B cell (primary cell): ENCODE data around the gene CAPS.

ENCODE experiments used
- EZH2 ChIP-seq: IDR thresholded peaks from 2 replicates; pipeline ENCODE4 v1.6.1; 2012; ENCODE audit warnings: borderline replicate concordance, low read depth, mild to moderate bottlenecking, moderate library complexity, low read length; ENCODE audit not compliant: insufficient read depth, poor library complexity, severe bottlenecking
- TF ChIP-seq, protein P1 (sequence below): fragments of 200-600 bp; IDR thresholded peaks from one replicate; pipeline ENCODE4 v1.8.0; 2022; ENCODE audit warnings: antibody characterized with exemption, mild to moderate bottlenecking

DNA sequence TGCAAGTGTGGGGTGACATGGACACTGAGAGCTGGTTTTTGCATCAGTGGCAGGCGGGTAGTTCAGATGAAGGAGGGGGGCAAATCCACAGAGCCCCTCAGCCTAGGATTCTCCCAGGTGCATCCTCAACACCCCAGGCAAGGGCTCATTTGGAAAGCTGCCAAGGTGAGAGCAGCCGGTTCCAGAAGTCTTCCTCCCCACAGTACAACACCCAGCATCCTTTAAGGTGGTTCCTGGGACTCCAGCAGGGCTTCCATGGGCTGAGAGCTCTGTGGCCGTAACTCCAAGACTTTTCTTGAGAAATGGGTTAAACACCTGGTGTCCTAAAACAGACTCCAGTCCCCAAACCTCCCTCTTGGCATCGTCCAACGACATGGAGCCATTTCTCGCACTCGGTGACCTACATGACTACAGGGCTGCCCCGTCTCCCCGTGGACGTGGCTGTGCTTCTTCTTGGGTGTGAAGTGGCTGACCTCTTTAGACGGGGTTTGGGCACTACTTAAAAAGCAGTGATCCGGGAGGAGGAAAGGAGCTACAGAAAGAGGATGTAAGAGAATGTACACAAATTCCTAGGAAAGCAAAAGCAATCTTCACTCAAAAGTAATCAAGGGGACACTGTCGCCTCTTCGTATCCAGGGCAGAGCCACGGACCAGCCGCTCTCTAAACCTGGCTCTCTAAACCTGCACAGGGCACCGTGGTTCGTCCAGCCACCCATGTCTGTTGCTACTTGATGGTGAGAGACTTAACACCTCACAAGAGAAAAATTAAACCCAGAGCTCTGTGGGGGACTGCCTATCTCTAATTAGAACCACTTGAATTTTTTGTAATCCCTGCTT lies 38.4 kb downstream of the CAPS start:
- TF ChIP-seq, protein P1, sequence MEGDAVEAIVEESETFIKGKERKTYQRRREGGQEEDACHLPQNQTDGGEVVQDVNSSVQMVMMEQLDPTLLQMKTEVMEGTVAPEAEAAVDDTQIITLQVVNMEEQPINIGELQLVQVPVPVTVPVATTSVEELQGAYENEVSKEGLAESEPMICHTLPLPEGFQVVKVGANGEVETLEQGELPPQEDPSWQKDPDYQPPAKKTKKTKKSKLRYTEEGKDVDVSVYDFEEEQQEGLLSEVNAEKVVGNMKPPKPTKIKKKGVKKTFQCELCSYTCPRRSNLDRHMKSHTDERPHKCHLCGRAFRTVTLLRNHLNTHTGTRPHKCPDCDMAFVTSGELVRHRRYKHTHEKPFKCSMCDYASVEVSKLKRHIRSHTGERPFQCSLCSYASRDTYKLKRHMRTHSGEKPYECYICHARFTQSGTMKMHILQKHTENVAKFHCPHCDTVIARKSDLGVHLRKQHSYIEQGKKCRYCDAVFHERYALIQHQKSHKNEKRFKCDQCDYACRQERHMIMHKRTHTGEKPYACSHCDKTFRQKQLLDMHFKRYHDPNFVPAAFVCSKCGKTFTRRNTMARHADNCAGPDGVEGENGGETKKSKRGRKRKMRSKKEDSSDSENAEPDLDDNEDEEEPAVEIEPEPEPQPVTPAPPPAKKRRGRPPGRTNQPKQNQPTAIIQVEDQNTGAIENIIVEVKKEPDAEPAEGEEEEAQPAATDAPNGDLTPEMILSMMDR = no peak
- no peak for TF ChIP-seq EZH2
